HG02870 (cell line): ENCODE results near the gene PSMB3.
"Not testable (repeated sequence)": the region's sequence is repeated elsewhere in the genome, so short reads cannot be mapped to it uniquely, and the experiment has no call there.

ENCODE experiments used
- ATAC-seq: cut with Tn5 transposase; IDR thresholded peaks from one replicate; pipeline ENCODE4 v1.9.1; 2021; ENCODE audit warnings: mild to moderate bottlenecking, moderate library complexity; ENCODE audit not compliant: unreplicated experiment

The PSMB3 gene

GRCh38 chr17:38748149-38748891 is 4.2 kb upstream of the PSMB3 start, which contains the start of gene PCGF2:
TSS of gene PCGF2 (minus strand) at chr17:38748336. CDS start at chr17:38740402, 7,934 bp downstream.
- ATAC-seq, result no peak

- no peak for ATAC-seq
Measured at GRCh38 chr17:38748892-38749222, 3.7 kb upstream of the PSMB3 start.

GRCh38 chr17:38749223-38750043 is 3.1 kb upstream of the PSMB3 start:
- no peak for ATAC-seq

- ATAC-seq, result no peak
Measured at GRCh38 chr17:38750044-38750311, 2.6 kb upstream of the PSMB3 start.

- ATAC-seq, result no peak
Measured at GRCh38 chr17:38750312-38751121, 2.0 kb upstream of the PSMB3 start.

GRCh38 chr17:38751144-38751807 is 1.3 kb upstream of the PSMB3 start:
- ATAC-seq, result no peak

GRCh38 chr17:38751808-38752307 is 683 bp upstream of the PSMB3 start:
- peak; percentile 0 for ATAC-seq

- no peak for ATAC-seq
Measured at GRCh38 chr17:38753071-38753506, 548 bp downstream of the PSMB3 start.

- no peak for ATAC-seq
Measured at GRCh38 chr17:38761612-38762011, 9.1 kb downstream of the PSMB3 start.

GRCh38 chr17:38762231-38762630 is 9.7 kb downstream of the PSMB3 start:
- no peak for ATAC-seq

- ATAC-seq, result no peak
Measured at GRCh38 chr17:38766341-38766740, 13.8 kb downstream of the PSMB3 start.

GRCh38 chr17:38768417-38768816 is 15.9 kb downstream of the PSMB3 start:
- no peak for ATAC-seq

- no peak for ATAC-seq
Measured at GRCh38 chr17:38773258-38773657, 20.7 kb downstream of the PSMB3 start.

- no peak for ATAC-seq
Measured at GRCh38 chr17:38777641-38778250, 25.2 kb downstream of the PSMB3 start.

- no peak for ATAC-seq
Measured at GRCh38 chr17:38779965-38780752, 27.6 kb downstream of the PSMB3 start.

GRCh38 chr17:38783227-38783626 is 30.7 kb downstream of the PSMB3 start:
- no peak for ATAC-seq

GRCh38 chr17:38786372-38786771 is 33.8 kb downstream of the PSMB3 start:
- no peak for ATAC-seq

- ATAC-seq, result not testable (repeated sequence)
Measured at GRCh38 chr17:38787999-38788398, 35.5 kb downstream of the PSMB3 start.

- ATAC-seq, result no peak
Measured at GRCh38 chr17:38789185-38789584, 36.6 kb downstream of the PSMB3 start.
